ENCODE data around the gene MPO. TPM values are rescaled to one million over a fixed set of nuclear protein-coding genes. Genes with fewer than 3 reads are reported as not detected.

The MPO gene
- total RNA-seq, 2 donors from 2014 or later, result not detected

DNA sequence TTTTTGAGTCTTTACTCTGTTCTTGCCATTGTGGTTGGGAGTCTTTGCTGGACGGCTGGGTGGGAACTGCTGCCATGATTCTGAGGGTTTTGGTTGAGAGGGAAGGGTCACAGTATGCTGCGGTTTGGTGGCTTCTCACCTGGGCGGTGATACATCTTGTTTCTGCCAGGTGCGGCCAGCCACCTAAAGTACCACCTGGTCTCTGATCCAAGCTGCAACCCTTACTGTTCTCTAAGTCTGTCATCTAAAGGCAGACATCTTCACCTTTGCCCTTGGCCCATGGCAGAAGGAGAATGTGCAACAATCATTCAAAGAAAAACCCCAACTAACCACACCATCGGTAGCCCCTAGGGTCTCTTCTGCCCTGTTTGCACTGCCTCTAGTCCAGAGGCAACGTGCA is 19.6 kb upstream of the MPO start:
- Mint-ChIP-seq H3K4me1 (no peaks in the 10 kb centered on the region), H3K4me3 (no peak overlapping the region), H3K36me3 (ENCODE audit: low read depth) (no peaks in the 10 kb centered on the region), H3K9me3 (no peaks in the 10 kb centered on the region), H3K27me3 (ENCODE audit: insufficient read depth) (peaks cover 3% of the 10 kb centered on the region), H3K27ac (no peak overlapping the region)
- WGBS, 2 experiments (ENCODE audit: insufficient coverage in 1 of 2, insufficient read length in 1 of 2), result 89 to 94% methylated on average over 3 to 6 of the region's 6 CpGs
- Histone ChIP-seq H3K36me3 (ENCODE audit: control insufficient read depth, insufficient read depth, low read length) (no peaks in the 10 kb centered on the region), H3K27me3 (ENCODE audit: control insufficient read depth, insufficient read depth, low read length, poor library complexity, severe bottlenecking) (no peaks in the 10 kb centered on the region), H3K4me3 (ENCODE audit: low read length) (no peak overlapping the region), H3K9me3 (ENCODE audit: control insufficient read depth, low read length) (no peaks in the 10 kb centered on the region), H3K9ac (ENCODE audit: extremely low read depth, low read length, poor library complexity, severe bottlenecking) (no peak overlapping the region), H3K27ac (ENCODE audit: low read depth, low read length) (no peak overlapping the region), H3K4me1 (ENCODE audit: control insufficient read depth, insufficient read depth, low read length) (no peaks in the 10 kb centered on the region)
- TF ChIP-seq CTCF (conservative IDR thresholded peaks at IDR 0.05), result no peak
- DNase-seq, result no peak

- peak; percentile 20 for DNase-seq
- Mint-ChIP-seq H3K4me1 (no peaks in the 10 kb centered on the region), H3K9me3 (no peaks in the 10 kb centered on the region), H3K36me3 (ENCODE audit: low read depth) (no peaks in the 10 kb centered on the region), H3K4me3 (no peak overlapping the region), H3K27ac (no peak overlapping the region), H3K27me3 (ENCODE audit: insufficient read depth) (peaks cover 9% of the 10 kb centered on the region)
- Histone ChIP-seq H3K27ac (ENCODE audit: low read depth, low read length) (no peak overlapping the region), H3K9me3 (ENCODE audit: control insufficient read depth, low read length) (no peaks in the 10 kb centered on the region), H3K4me3 (ENCODE audit: low read length) (no peak overlapping the region), H3K4me1 (ENCODE audit: control insufficient read depth, insufficient read depth, low read length) (no peaks in the 10 kb centered on the region), H3K27me3 (ENCODE audit: control insufficient read depth, insufficient read depth, low read length, poor library complexity, severe bottlenecking) (no peaks in the 10 kb centered on the region), H3K36me3 (ENCODE audit: control insufficient read depth, insufficient read depth, low read length) (no peaks in the 10 kb centered on the region), H3K9ac (ENCODE audit: extremely low read depth, low read length, poor library complexity, severe bottlenecking) (no peak overlapping the region)
- TF ChIP-seq CTCF (conservative IDR thresholded peaks at IDR 0.05), result no peak
- 92 to 100% methylated on average over 1 of the region's 1 CpG for WGBS, 2 experiments (ENCODE audit: insufficient coverage in 1 of 2, insufficient read length in 1 of 2)
Measured at GRCh38 chr17:58294034-58294433, 13.3 kb upstream of the MPO start.

GRCh38 chr17:58291246-58291645 is 10.5 kb upstream of the MPO start:
- Histone ChIP-seq H3K9me3 (ENCODE audit: control insufficient read depth, low read length) (no peaks in the 10 kb centered on the region), H3K36me3 (ENCODE audit: control insufficient read depth, insufficient read depth, low read length) (no peaks in the 10 kb centered on the region), H3K4me1 (ENCODE audit: control insufficient read depth, insufficient read depth, low read length) (no peaks in the 10 kb centered on the region), H3K27ac (ENCODE audit: low read depth, low read length) (no peak overlapping the region), H3K4me3 (ENCODE audit: low read length) (no peak overlapping the region), H3K27me3 (ENCODE audit: control insufficient read depth, insufficient read depth, low read length, poor library complexity, severe bottlenecking) (no peaks in the 10 kb centered on the region), H3K9ac (ENCODE audit: extremely low read depth, low read length, poor library complexity, severe bottlenecking) (no peak overlapping the region)
- Mint-ChIP-seq H3K27me3 (ENCODE audit: insufficient read depth) (peaks cover 9% of the 10 kb centered on the region), H3K4me1 (no peaks in the 10 kb centered on the region), H3K9me3 (no peaks in the 10 kb centered on the region), H3K36me3 (ENCODE audit: low read depth) (no peaks in the 10 kb centered on the region), H3K27ac (no peak overlapping the region), H3K4me3 (no peak overlapping the region)
- DNase-seq, result peak; percentile 24
- TF ChIP-seq CTCF (conservative IDR thresholded peaks at IDR 0.05), result no peak
- WGBS, 2 experiments (ENCODE audit: insufficient coverage in 1 of 2, insufficient read length in 1 of 2), result 86 to 92% methylated on average over 4 to 5 of the region's 5 CpGs
